D341Med (cell line): ENCODE results near the gene HDAC9.

Source experiments
- DNase-seq: peaks from one replicate; pipeline ENCODE4 v3.0.0; 2012; ENCODE audit warnings: low spot score

The HDAC9 gene

GRCh38 chr7:18659746-18660145 lies 164.2 kb downstream of the HDAC9 start:
- no peak for DNase-seq

GRCh38 chr7:18663321-18663720 lies 167.8 kb downstream of the HDAC9 start:
- DNase-seq = no peak

GRCh38 chr7:18666107-18666728 lies 170.7 kb downstream of the HDAC9 start:
- DNase-seq = peak; percentile 60

- DNase-seq = no peak
Measured at GRCh38 chr7:18667466-18667865, 171.9 kb downstream of the HDAC9 start.

GRCh38 chr7:18671176-18671575 lies 175.6 kb downstream of the HDAC9 start:
- DNase-seq = no peak

- no peak for DNase-seq
Measured at GRCh38 chr7:18675579-18675978, 180.0 kb downstream of the HDAC9 start.

GRCh38 chr7:18679261-18679660 lies 183.7 kb downstream of the HDAC9 start:
- DNase-seq = no peak

GRCh38 chr7:18680576-18680975 lies 185.0 kb downstream of the HDAC9 start:
- no peak for DNase-seq

- no peak for DNase-seq
Measured at GRCh38 chr7:18684916-18685315, 189.4 kb downstream of the HDAC9 start.

GRCh38 chr7:18685971-18686370 lies 190.4 kb downstream of the HDAC9 start:
- no peak for DNase-seq

- no peak for DNase-seq
Measured at GRCh38 chr7:18689551-18689950, 194.0 kb downstream of the HDAC9 start.

- DNase-seq = no peak
Measured at GRCh38 chr7:18693406-18693805, 197.9 kb downstream of the HDAC9 start.

- DNase-seq = no peak
Measured at GRCh38 chr7:18693816-18694215, 198.3 kb downstream of the HDAC9 start.

GRCh38 chr7:18694484-18694883 lies 198.9 kb downstream of the HDAC9 start:
- no peak for DNase-seq

- no peak for DNase-seq
Measured at GRCh38 chr7:18694911-18695310, 199.4 kb downstream of the HDAC9 start.

GRCh38 chr7:18698258-18698734 lies 202.7 kb downstream of the HDAC9 start:
- DNase-seq = no peak

- DNase-seq = no peak
Measured at GRCh38 chr7:18700147-18700546, 204.6 kb downstream of the HDAC9 start.

- no peak for DNase-seq
Measured at GRCh38 chr7:18702071-18702829, 206.7 kb downstream of the HDAC9 start.

- DNase-seq = no peak
Measured at GRCh38 chr7:18703685-18704084, 208.1 kb downstream of the HDAC9 start.

- no peak for DNase-seq
Measured at GRCh38 chr7:18706670-18707069, 211.1 kb downstream of the HDAC9 start.

- no peak for DNase-seq
Measured at GRCh38 chr7:18708204-18708603, 212.7 kb downstream of the HDAC9 start.

GRCh38 chr7:18715988-18716387 lies 220.4 kb downstream of the HDAC9 start:
- no peak for DNase-seq

- no peak for DNase-seq
Measured at GRCh38 chr7:18721429-18721828, 225.9 kb downstream of the HDAC9 start.

- DNase-seq = no peak
Measured at GRCh38 chr7:18724318-18724717, 228.8 kb downstream of the HDAC9 start.
